ENCODE measurements around the gene AHNAK. TPM values are rescaled to one million over a fixed set of nuclear protein-coding genes. Genes with fewer than 3 reads are reported as not detected.

The AHNAK gene, protein sequence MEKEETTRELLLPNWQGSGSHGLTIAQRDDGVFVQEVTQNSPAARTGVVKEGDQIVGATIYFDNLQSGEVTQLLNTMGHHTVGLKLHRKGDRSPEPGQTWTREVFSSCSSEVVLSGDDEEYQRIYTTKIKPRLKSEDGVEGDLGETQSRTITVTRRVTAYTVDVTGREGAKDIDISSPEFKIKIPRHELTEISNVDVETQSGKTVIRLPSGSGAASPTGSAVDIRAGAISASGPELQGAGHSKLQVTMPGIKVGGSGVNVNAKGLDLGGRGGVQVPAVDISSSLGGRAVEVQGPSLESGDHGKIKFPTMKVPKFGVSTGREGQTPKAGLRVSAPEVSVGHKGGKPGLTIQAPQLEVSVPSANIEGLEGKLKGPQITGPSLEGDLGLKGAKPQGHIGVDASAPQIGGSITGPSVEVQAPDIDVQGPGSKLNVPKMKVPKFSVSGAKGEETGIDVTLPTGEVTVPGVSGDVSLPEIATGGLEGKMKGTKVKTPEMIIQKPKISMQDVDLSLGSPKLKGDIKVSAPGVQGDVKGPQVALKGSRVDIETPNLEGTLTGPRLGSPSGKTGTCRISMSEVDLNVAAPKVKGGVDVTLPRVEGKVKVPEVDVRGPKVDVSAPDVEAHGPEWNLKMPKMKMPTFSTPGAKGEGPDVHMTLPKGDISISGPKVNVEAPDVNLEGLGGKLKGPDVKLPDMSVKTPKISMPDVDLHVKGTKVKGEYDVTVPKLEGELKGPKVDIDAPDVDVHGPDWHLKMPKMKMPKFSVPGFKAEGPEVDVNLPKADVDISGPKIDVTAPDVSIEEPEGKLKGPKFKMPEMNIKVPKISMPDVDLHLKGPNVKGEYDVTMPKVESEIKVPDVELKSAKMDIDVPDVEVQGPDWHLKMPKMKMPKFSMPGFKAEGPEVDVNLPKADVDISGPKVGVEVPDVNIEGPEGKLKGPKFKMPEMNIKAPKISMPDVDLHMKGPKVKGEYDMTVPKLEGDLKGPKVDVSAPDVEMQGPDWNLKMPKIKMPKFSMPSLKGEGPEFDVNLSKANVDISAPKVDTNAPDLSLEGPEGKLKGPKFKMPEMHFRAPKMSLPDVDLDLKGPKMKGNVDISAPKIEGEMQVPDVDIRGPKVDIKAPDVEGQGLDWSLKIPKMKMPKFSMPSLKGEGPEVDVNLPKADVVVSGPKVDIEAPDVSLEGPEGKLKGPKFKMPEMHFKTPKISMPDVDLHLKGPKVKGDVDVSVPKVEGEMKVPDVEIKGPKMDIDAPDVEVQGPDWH (N-terminal part only)
- total RNA-seq (100 to 1,000 TPM; 251 to 861 (median 409) TPM), polyA plus RNA-seq (100 to 1,000 TPM in 1 of 2 donors, 10 to 100 TPM in 1; 84.4 to 251 TPM)
- long read RNA-seq, donor 1, full-length matches to known transcripts, result 80 of 92 reads
- long read RNA-seq, donor 1, partial matches to known transcripts, result 1 of 92 reads
- long read RNA-seq, donor 1, other reads (novel, unspliced or antisense), result 11 of 92 reads
- long read RNA-seq, donor 2, full-length matches to known transcripts, result 393 of 442 reads
- long read RNA-seq, donor 2, partial matches to known transcripts, result 12 of 442 reads
- long read RNA-seq, donor 2, other reads (novel, unspliced or antisense), result 37 of 442 reads
- long read RNA-seq, donor 3, full-length matches to known transcripts, result 90 of 105 reads
- long read RNA-seq, donor 3, partial matches to known transcripts, result 4 of 105 reads
- long read RNA-seq, donor 3, other reads (novel, unspliced or antisense), result 11 of 105 reads

DNA sequence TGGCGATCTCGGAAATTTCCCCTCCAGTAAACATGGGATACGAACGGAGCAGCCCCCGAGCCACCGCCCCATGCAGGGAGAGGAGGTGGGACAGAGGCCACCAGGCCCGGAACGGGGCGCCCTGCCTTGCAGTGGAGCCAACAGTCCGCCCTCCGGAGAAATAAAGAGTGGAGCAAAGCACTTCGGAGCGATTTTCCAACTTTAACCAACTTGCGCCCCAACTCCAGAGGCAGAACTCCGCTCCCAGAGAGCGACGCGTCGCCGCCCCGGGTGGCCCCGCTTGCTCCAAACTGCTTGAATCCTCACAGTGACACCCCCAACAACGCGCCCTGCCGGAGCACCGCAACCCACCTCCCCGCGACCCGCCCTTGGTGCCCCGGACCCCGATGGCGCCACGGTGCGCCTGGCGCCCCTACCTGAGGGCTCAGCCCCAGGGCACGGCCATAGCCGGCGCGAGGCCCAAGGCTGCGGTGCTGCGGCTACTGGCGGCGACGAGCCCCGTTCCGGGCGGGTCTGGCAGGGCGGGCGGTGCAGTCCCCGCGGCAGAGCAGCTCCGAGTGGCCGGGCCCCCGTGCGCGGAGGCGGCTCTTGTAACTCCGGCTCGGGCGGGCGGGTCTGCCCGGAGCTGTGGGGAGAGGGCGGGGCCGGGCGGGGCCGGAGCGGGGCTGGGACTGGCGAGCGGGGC, at the start of gene AHNAK:
AHNAK (minus strand) TSS at position 563 of the 685 bp plus-strand sequence. CDS start 10,708 bp downstream, outside the sequence.
- TF ChIP-seq, protein P1, sequence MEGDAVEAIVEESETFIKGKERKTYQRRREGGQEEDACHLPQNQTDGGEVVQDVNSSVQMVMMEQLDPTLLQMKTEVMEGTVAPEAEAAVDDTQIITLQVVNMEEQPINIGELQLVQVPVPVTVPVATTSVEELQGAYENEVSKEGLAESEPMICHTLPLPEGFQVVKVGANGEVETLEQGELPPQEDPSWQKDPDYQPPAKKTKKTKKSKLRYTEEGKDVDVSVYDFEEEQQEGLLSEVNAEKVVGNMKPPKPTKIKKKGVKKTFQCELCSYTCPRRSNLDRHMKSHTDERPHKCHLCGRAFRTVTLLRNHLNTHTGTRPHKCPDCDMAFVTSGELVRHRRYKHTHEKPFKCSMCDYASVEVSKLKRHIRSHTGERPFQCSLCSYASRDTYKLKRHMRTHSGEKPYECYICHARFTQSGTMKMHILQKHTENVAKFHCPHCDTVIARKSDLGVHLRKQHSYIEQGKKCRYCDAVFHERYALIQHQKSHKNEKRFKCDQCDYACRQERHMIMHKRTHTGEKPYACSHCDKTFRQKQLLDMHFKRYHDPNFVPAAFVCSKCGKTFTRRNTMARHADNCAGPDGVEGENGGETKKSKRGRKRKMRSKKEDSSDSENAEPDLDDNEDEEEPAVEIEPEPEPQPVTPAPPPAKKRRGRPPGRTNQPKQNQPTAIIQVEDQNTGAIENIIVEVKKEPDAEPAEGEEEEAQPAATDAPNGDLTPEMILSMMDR (IDR thresholded peaks at IDR 0.05), result no peak
- peak in 1 of 2 donors; percentile 96 for TF ChIP-seq POLR2A (IDR thresholded peaks at IDR 0.05)
- intact Hi-C loops (cut with DNase I), result loop anchor here in 4 of 10 donors (2.0 to 10.0 kb wide), 4 partner anchors 14 to 152 kb away; no protein-coding TSS in a partner anchor
- WGBS, 4 donors, result 0 to 1% (median 0%) methylated on average over 30 to 69 of the region's 69 CpGs
- H3K27ac ChIP-seq, result peak within 1 kb of the TSS; percentile 94 to 100 (median 99)
- H3K4me1 ChIP-seq, result peaks cover 16 to 81% (median 62%) of the 10 kb centered on the region in 12 donors
- peak; percentile 35 to 69 (median 52) for ATAC-seq
- peak within 1 kb of the TSS; percentile 71 to 100 (median 98) for H3K4me3 ChIP-seq
- no peaks in the 10 kb centered on the region for H3K36me3 ChIP-seq
- DNase-seq, result peak; percentile 89 to 94 (median 90)
- H3K27me3 ChIP-seq, result no peaks in the 10 kb centered on the region
- H3K9me3 ChIP-seq, result no peaks in the 10 kb centered on the region

DNA sequence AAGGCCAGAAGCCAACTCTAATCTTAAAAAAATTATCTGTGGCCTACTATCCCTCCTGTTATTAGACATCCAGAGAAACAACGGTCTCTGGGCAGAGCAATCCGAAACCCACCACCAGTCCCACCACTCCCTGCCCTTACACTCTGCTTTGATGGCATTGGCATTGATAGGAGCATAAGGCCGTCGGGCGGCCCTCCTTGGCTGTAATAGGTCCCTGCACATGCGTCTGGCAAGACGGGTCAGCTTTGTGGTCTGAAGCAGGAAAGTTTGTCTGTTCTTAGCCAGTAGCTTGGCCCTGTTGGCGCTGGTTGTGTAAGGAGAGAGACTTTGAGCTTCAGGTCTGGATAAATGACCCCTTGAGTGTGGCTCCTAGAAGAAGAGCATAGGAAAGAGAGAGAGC, 48.5 kb upstream of the AHNAK start:
- Histone ChIP-seq H3K4me3 (no peak overlapping the region), H3K9me3 (no peaks in the 10 kb centered on the region), H3K36me3 (peaks cover 0 to 64% (median 51%) of the 10 kb centered on the region in 9 donors), H3K27me3 (no peaks in the 10 kb centered on the region), H3K27ac (no peak overlapping the region), H3K4me1 (peaks cover 7 to 50% (median 36%) of the 10 kb centered on the region in 12 donors)
- ATAC-seq (no peak), DNase-seq (peak in 1 of 5 donors; percentile 23)
- 80 to 90% (median 87%) methylated on average over 8 of the region's 8 CpGs for WGBS, 4 donors
- TF ChIP-seq, protein P1 (IDR thresholded peaks at IDR 0.05), result no peak
- no peak for TF ChIP-seq POLR2A (IDR thresholded peaks at IDR 0.05)
- intact Hi-C loops (cut with DNase I), result loop anchor here in 1 of 10 donors (10.0 kb wide), 1 partner anchor 100 kb away; no protein-coding TSS in a partner anchor

DNA sequence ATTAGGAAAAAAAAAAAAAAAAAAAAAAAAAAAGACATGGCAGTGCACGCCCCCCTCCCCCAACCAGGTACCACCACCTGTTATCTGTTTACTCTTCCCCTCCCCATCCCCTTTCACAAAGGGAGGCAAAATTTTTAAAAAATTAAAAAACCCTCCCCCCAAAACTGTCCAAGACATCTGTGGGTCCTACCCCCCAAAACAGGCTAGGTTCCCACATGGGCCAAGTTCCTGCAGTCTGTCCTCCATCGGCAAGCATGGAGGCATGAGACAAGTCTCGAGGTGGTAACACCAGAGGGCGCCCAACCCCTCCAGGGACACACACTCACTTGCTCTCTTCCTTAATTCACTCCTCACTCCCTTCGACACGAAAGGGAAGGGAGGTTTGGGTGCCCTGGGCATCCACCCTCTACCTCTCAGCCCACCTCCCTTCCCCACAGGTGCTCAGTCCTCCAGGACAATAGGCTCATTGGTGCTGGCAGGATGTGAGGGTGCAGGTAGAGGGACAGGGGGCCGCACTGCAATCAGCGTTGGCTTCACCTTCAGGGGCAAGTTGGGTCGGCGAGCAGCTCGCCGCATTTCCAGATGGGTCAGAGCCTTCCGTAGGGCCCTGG, 46.9 kb upstream of the AHNAK start:
- H3K36me3 ChIP-seq, result peaks cover 0 to 61% (median 56%) of the 10 kb centered on the region in 9 donors
- intact Hi-C loops (cut with DNase I), result loop anchor here in 2 of 10 donors (2.0 to 10.0 kb wide), 3 partner anchors 101 to 269 kb away; no protein-coding TSS in a partner anchor
- no peaks in the 10 kb centered on the region for H3K9me3 ChIP-seq
- WGBS, 4 donors, result 53 to 59% (median 55%) methylated on average over 13 of the region's 13 CpGs
- DNase-seq (peak; percentile 66 to 87 (median 77)), ATAC-seq (peak in 1 of 4 donors; percentile 12)
- peak overlapping the region in 3 of 12 donors; percentile 96 to 98 (median 98) for H3K27ac ChIP-seq
- no peaks in the 10 kb centered on the region for H3K27me3 ChIP-seq
- H3K4me3 ChIP-seq, result no peak overlapping the region
- TF ChIP-seq, protein P1 (IDR thresholded peaks at IDR 0.05), result peak; percentile 23 to 65 (median 52)
- TF ChIP-seq POLR2A (IDR thresholded peaks at IDR 0.05), result no peak
- peaks cover 5 to 42% (median 25%) of the 10 kb centered on the region in 12 donors for H3K4me1 ChIP-seq
